GM12872 (cell line): ENCODE measurements around the gene ELAVL3.

Experiments
- TF ChIP-seq, protein P1 (sequence below): IDR thresholded peaks from 3 replicates; pipeline ENCODE4 v1.5.1; 2011; ENCODE audit warnings: low read depth, mild to moderate bottlenecking, low read length, moderate library complexity; ENCODE audit not compliant: insufficient read depth

Gene ELAVL3

DNA sequence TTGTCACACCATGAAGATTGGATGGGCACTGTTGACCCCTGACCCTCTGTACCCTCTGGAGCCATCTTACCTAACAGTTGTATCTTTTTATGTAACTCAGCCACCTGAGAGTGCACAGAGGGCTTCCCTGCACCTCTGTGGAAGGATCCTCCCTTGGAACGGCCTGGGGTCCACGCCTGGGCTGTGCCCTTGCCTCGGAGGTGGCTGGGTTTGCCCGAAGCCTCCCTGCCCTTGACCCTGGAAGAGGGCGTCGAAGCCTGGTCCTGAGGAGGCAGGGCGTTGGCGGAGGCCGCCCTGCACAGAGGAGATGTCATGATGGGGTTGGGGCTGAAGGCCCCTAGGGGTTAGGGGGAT is 46.2 kb downstream of the ELAVL3 start:
- TF ChIP-seq, protein P1, sequence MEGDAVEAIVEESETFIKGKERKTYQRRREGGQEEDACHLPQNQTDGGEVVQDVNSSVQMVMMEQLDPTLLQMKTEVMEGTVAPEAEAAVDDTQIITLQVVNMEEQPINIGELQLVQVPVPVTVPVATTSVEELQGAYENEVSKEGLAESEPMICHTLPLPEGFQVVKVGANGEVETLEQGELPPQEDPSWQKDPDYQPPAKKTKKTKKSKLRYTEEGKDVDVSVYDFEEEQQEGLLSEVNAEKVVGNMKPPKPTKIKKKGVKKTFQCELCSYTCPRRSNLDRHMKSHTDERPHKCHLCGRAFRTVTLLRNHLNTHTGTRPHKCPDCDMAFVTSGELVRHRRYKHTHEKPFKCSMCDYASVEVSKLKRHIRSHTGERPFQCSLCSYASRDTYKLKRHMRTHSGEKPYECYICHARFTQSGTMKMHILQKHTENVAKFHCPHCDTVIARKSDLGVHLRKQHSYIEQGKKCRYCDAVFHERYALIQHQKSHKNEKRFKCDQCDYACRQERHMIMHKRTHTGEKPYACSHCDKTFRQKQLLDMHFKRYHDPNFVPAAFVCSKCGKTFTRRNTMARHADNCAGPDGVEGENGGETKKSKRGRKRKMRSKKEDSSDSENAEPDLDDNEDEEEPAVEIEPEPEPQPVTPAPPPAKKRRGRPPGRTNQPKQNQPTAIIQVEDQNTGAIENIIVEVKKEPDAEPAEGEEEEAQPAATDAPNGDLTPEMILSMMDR = no peak

DNA sequence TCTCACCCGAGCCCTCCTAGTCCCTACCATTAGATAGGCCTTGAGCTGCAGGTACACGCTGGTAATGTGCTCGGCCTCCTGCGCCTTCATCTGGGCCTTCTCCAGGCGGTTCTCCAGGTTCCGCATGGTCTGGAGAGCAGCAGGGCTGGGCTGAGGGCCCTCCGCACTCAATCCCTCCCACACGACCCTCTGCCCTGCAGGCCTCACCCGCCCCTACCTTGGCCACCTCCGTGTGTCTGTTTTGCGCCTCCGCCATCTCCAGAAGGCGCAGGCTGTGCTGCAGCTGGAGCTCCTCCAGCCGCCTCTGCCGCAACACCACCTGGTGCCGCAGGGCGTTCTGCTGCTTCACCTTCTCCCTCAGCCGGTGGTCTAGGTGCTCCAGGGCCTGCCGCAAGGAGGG is 54.2 kb downstream of the ELAVL3 start:
- TF ChIP-seq, protein P1 = no peak

DNA sequence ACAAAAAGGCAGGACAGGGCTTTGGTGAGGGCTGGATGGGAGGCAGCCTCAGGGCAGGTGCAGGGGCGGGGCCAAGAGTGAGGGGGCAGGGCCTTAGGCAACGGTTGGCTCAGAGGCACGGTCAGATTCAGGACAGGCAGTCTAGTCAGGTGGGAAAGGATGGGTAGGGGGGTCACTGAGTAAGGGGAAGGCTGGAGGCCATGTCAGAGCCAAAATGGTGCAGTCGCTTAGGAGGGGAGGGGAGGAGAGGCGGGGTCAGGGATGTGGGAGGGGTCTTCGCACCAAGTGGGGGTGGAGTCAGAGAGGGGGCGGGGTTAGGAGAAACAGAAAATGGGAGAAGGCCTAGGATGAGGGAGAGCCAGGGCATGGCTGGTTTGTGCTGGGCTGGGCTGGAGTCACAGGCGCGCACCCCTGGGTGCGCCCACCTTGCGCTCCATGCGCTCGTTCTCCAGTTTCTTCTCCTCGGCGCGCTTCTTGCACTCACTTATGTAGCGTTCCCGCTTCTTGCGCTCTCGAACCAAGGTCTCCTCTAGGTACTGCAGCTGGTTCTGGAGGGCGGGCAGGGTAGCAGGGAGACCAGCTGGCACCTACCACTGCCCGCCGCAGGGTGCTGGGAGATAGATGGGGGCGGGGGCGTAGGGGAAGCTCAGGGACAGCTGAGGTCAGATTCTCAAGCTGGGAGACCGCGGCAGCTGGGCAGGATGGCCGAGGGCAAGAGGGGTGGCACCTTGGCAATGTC is 55.0 kb downstream of the ELAVL3 start:
- TF ChIP-seq, protein P1 = no peak

DNA sequence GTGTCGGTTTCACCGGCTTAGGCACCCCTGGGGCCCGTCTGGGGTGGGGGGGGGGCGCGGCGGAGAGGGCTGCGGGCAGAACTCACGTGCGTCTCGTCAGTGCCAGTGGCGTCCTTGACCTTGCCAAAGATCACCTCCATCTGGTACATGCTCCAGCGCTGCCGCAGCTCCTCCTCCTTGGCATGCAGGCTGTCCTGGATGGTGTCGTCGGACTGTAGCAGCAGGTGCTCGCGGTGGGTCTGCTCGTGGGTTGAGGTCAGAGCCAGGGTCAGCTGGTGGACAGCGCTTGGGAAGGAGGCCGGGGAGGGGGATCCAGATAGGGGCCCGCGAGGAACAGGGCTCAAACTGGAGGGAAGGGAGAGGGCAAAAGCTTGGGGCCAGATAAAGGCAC is 57.1 kb downstream of the ELAVL3 start:
- TF ChIP-seq, protein P1 = no peak

DNA sequence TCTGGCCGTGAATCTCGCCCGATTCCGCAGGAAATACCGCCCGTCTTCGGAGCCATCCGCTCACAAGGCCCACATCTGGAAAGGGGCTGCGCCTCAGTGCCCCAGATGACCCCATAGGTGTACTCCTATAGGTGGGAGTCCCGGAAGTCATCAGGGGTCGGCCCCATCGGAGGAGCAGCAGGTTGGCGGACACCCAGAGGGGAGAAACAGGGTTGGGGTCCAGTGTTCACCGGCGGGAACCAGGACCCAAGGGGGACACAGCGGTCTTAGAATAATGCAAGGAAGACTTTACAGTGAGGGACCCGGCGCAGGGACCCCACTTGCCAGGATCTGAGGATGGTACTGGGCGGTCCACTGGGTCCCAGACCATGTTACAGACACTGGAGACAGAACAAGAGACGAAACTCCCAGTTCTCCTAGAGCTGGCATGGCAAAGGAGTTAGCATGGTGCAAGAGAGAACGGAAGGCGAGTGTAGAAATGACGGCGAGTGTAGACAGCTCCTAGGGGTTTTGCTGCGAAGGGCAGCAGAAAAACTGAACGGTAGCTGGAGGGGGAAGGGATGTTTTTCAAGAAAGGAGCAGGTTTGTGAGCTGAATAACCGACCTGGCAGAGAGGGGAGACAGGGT is 57.6 kb downstream of the ELAVL3 start:
- TF ChIP-seq, protein P1 = no peak

DNA sequence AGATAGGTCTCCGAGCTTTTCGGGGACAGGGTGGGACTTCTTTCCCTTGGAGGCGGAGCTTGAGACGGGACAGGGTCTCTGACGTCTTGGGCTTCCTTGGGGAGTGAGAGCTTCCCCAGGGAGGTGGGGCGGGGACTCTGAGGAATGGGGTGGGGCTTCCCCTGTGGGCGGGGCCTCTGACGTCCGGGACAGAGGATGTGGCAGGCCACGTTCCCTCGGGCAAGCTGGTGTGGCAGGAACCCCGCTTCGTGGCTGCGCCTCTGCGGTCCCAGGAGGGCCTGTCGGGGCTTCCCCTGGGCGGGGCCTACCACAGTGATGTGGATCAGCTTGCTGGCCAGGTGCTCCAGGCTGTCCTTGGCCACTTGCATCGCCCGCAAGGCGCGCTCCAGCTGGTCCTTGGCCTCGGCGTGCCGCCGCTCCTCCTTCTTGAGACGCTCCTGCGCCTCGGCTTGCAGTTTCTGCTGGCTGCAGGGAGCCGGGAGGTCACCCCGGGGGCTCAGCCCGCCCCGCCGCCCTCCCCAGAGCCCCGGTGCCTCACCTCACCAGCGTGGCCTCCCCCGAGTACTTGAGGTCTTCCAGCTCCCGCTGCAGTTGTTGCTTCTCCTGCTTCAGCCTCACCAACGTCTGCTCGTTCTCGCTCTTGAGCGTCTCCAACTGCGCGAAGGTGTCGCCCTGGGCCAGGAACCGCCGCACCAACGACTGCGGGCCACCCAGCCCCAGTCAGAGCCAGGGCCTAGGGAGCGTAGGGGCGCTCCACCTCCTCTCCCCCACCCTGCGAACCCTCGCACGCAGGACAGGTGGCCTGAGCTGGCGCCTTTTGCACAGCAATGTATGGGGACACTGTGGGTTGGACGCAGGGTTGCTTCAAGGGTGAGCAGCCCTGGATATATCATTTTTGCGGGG is 58.4 kb downstream of the ELAVL3 start:
- TF ChIP-seq, protein P1 = no peak
